Esophagus muscularis mucosa (tissue), 4 donors: ENCODE results near the gene CELA3B. TPM values are rescaled to one million over a fixed set of nuclear protein-coding genes. Genes with fewer than 3 reads are reported as not detected.
"Not testable (repeated sequence)": the region's sequence is repeated elsewhere in the genome, so short reads cannot be mapped to it uniquely, and the experiment has no call there.

Experiments used
- DNase-seq: peaks from one replicate; pipeline ENCODE4 v3.0.0-alpha.2; 2017; ENCODE audit errors: extremely low spot score
- H3K27ac ChIP-seq, 4 donors: fragments of 200-600 bp; sonication (generic); replicated peaks in 1 of 4; 1 replicate in 3 of 4; 2 replicates in 1 of 4; pipeline ENCODE4 v1.5.1; 2016 to 2019; ENCODE audit warnings: mild to moderate bottlenecking in 1 of 4
- H3K27me3 ChIP-seq, 4 donors: fragments of 200-600 bp; sonication (generic); one replicate each; pipeline versions ENCODE4 v1.5.1 to v1.6.0; 2016 to 2019
- H3K36me3 ChIP-seq, 4 donors: fragments of 200-600 bp; sonication (generic); one replicate each; pipeline ENCODE4 v1.5.1; 2016 to 2019
- H3K4me1 ChIP-seq, 4 donors: fragments of 200-600 bp; sonication (generic); one replicate each; pipeline ENCODE4 v1.5.1; 2016 to 2019
- H3K4me3 ChIP-seq, 4 donors: fragments of 200-600 bp; sonication (generic); 1 replicate in 2 of 4; 2 replicates in 2 of 4; pipeline ENCODE4 v1.5.1; 2016 to 2019; ENCODE audit warnings: mild to moderate bottlenecking in 4 of 4, moderate library complexity in 1 of 4
- H3K9me3 ChIP-seq, 4 donors: fragments of 200-600 bp; sonication (generic); 1 replicate in 3 of 4; 2 replicates in 1 of 4; pipeline ENCODE4 v1.5.1; 2016 to 2019
- CTCF ChIP-seq, 3 experiments: fragments of 200-600 bp in 2 of 3; fragments of 450-650 bp in 1 of 3; sonication (generic) in 2 of 3; IDR thresholded peaks; one replicate each; pipeline ENCODE4 v1.5.1; 2017 to 2019; ENCODE audit warnings: antibody characterized with exemption in 3 of 3, mild to moderate bottlenecking in 2 of 3, moderate library complexity in 1 of 3
- EP300 ChIP-seq: sonication (generic); formaldehyde crosslinking; IDR thresholded peaks from one replicate; pipeline ENCODE4 v1.6.1; 2017; ENCODE audit warnings: antibody characterized with exemption
- POLR2A ChIP-seq: fragments of 450-650 bp; IDR thresholded peaks from one replicate; pipeline ENCODE4 v1.6.1; 2017; ENCODE audit warnings: antibody characterized with exemption, moderate library complexity, mild to moderate bottlenecking, low read depth
- POLR2AphosphoS5 ChIP-seq, 2 donors: sonication (generic); formaldehyde crosslinking; IDR thresholded peaks; one replicate each; pipeline ENCODE4 v1.6.1; 2017; ENCODE audit warnings: antibody characterized with exemption in 2 of 2
- WGBS: methylation state at CpG from one replicate; pipeline ENCODE4 v1.1.5; 2018; 5-methylcytosine and 5-hydroxymethylcytosine counted together
- intact Hi-C: fragments of 100-400 bp; cut with DNase I; formaldehyde crosslinking; loops from one replicate; pipeline ENCODE4 v1.15.1; 2023
- total RNA-seq, 4 donors: library from RNA; depleted of rRNA; stranded (reverse); fragments of >200 nt; gene quantifications; one replicate each; pipeline versions ENCODE4 v1.1.0 to v1.2.1, GENCODE V29; 2016

CELA3B gene
- total RNA-seq = not detected

GRCh38 chr1:21976703-21977239, at the start of gene CELA3B:
Gene CELA3B, plus strand, starts transcription at chr1:21977022. Its CDS starts 18 bp downstream, at chr1:21977040.
- H3K9me3 ChIP-seq, DNase-seq, intact Hi-C loops, H3K4me1 ChIP-seq, H3K27ac ChIP-seq, H3K27me3 ChIP-seq, H3K4me3 ChIP-seq, H3K36me3 ChIP-seq: not testable (repeated sequence)
- 95% methylated on average over 6 of the region's 9 CpGs for WGBS

- Histone ChIP-seq H3K27me3 (no peaks in the 10 kb centered on the region), H3K27ac (peak overlapping the region; percentile 93 to 99 (median 98)), H3K4me1 (peaks cover 97 to 100% (median 100%) of the 10 kb centered on the region in 4 donors), H3K9me3 (no peaks in the 10 kb centered on the region), H3K4me3 (no peak overlapping the region), H3K36me3 (peaks cover 0 to 7% (median 3%) of the 10 kb centered on the region in 4 donors)
- WGBS = 31% methylated on average over 11 of the region's 12 CpGs
- peak in 1 of 2 donors; percentile 76 for TF ChIP-seq POLR2AphosphoS5 (IDR thresholded peaks at IDR 0.05)
- no peak for TF ChIP-seq POLR2A
- peak; percentile 30 for TF ChIP-seq EP300
- DNase-seq = peak; percentile 95
- intact Hi-C loops = no loop called here
Measured at GRCh38 chr1:21927533-21928237, 49.1 kb upstream of the CELA3B start.

GRCh38 chr1:21930080-21930571, 46.7 kb upstream of the CELA3B start:
- intact Hi-C loops = no loop called here
- peak overlapping the region; percentile 93 to 99 (median 98) for H3K27ac ChIP-seq
- H3K4me1 ChIP-seq = peaks cover 86 to 100% (median 100%) of the 10 kb centered on the region in 4 donors
- H3K9me3 ChIP-seq = no peaks in the 10 kb centered on the region
- 43% methylated on average over 8 of the region's 8 CpGs for WGBS
- no peak for TF ChIP-seq EP300
- TF ChIP-seq POLR2AphosphoS5 (IDR thresholded peaks at IDR 0.05) = no peak
- TF ChIP-seq CTCF (IDR thresholded peaks at IDR 0.05) = no peak
- no peak for TF ChIP-seq POLR2A
- H3K4me3 ChIP-seq = no peak overlapping the region
- H3K36me3 ChIP-seq = peaks cover 0 to 7% (median 3%) of the 10 kb centered on the region in 4 donors
- no peak for DNase-seq
- no peaks in the 10 kb centered on the region for H3K27me3 ChIP-seq

DNA sequence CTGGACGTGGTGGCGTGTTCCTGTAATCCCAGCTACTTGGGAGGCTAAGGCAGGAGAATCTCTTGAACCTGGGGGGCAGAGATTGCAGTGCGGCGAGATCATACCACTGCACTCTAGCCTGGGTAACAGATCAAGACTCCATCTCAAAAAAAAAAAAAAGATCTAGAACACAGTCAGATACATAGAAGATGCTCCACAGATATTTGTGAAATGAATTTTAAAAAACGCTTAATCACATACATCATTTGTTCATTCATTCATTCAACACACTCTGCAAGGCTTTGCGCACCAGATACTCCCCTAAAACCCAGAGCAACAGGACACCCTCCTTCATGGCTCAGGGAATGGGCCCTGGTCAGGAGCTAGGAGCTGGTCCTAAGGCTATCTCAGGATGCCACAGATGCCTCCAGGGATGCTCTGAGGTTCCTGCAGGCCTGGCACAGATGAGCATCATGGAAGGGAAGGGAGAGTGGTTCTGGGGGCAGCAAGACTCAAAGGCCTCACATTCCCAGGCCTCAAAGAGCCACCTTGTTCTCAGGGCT, 46.1 kb upstream of the CELA3B start:
- H3K9me3 ChIP-seq = no peaks in the 10 kb centered on the region
- peaks cover 0 to 7% (median 3%) of the 10 kb centered on the region in 4 donors for H3K36me3 ChIP-seq
- H3K4me3 ChIP-seq = peak overlapping the region; percentile 9 to 89 (median 32)
- intact Hi-C loops = no loop called here
- peak overlapping the region; percentile 93 to 99 (median 98) for H3K27ac ChIP-seq
- no peak for DNase-seq
- H3K4me1 ChIP-seq = peaks cover 86 to 100% (median 100%) of the 10 kb centered on the region in 4 donors
- TF ChIP-seq EP300 (no peak), CTCF (IDR thresholded peaks at IDR 0.05) (no peak), POLR2A (no peak), POLR2AphosphoS5 (IDR thresholded peaks at IDR 0.05) (no peak)
- H3K27me3 ChIP-seq = no peaks in the 10 kb centered on the region
- 89% methylated on average over 6 of the region's 6 CpGs for WGBS

DNA sequence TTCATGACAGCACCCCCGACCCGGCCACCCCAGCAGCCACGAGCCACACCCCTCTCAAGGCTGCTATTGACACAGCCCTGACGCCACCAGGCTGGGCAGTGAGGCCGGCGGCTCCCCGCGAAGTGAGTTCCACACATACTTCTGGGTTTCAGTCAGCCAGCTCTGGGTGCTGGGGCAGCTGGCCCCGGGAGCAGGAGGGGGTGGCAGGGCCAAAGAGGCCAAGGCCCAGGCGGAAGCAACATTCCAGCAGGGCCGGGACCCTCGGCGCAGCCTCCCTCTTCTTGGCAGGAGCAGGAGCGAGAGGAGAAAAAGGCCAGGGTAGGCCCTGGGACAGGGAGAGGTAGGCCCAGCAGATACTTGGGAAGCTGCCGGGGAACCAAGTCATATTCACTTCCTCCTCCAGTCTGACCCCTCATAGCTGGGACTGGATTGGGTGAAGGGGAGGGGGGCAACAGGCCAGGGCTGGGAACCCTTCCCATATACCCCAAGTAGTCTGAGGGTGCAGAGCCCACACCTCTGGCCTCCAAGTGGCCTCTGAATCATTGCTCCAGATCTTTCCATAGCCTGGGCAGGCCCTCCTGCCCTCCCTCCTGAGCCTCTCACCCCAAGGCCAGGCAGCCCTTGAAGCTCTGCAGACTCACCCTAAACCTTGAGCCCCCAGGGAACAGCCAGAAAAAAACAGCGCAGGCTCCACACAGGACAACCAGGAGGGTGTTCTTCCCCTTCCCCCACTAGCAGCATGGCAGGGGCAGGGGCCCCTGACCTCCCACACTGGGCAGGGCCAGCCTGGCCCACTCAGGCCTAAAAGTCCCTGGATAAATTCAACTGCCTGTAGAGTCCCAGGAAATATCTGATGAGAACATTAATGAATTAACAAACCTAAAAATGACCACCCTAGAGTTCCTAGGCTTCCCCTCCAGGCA, 45.4 kb upstream of the CELA3B start:
- H3K4me1 ChIP-seq = peaks cover 83 to 99% (median 97%) of the 10 kb centered on the region in 4 donors
- peak overlapping the region; percentile 9 to 89 (median 32) for H3K4me3 ChIP-seq
- H3K27ac ChIP-seq = peak overlapping the region; percentile 93 to 99 (median 98)
- TF ChIP-seq POLR2AphosphoS5 (IDR thresholded peaks at IDR 0.05) = peak in 1 of 2 donors; percentile 73
- TF ChIP-seq POLR2A = no peak
- TF ChIP-seq CTCF (IDR thresholded peaks at IDR 0.05) = no peak
- TF ChIP-seq EP300 = peak; percentile 58
- WGBS = 21% methylated on average over 16 of the region's 16 CpGs
- intact Hi-C loops = no loop called here
- no peaks in the 10 kb centered on the region for H3K27me3 ChIP-seq
- H3K9me3 ChIP-seq = no peaks in the 10 kb centered on the region
- DNase-seq = no peak
- peaks cover 0 to 7% (median 3%) of the 10 kb centered on the region in 4 donors for H3K36me3 ChIP-seq
